ENCODE data around the gene CDKL5. TPM values are rescaled to one million over a fixed set of nuclear protein-coding genes. Genes with fewer than 3 reads are reported as not detected.

Gene CDKL5
- total and polyA plus RNA-seq, 7 donors, result 0.42 to 3.8 (median 1.6) TPM

- no peak overlapping the region for H3K27ac ChIP-seq
- H3K4me3 ChIP-seq, result no peak overlapping the region
- no peaks in the 10 kb centered on the region for H3K36me3 ChIP-seq (ENCODE audit: insufficient read depth in 1 of 2, low read depth in 1 of 2)
- 96 to 97% (median 97%) methylated on average over 2 of the region's 2 CpGs for WGBS, 3 donors
- H3K27me3 ChIP-seq (ENCODE audit: insufficient read depth in 3 of 3, low read length in 2 of 3), result no peaks in the 10 kb centered on the region
- intact Hi-C loops (cut with DNase I), result no loop called here
- DNase-seq (no peak), ATAC-seq (no peak)
- no peak for TF ChIP-seq CTCF (IDR thresholded peaks at IDR 0.05)
- no peaks in the 10 kb centered on the region for H3K9me3 ChIP-seq
- H3K4me1 ChIP-seq, result no peaks in the 10 kb centered on the region
Observed at GRCh38 chrX:18619288-18619687, 193.9 kb downstream of the CDKL5 start.

- Histone ChIP-seq H3K36me3 (ENCODE audit: insufficient read depth in 1 of 2, low read depth in 1 of 2) (no peaks in the 10 kb centered on the region), H3K4me1 (no peaks in the 10 kb centered on the region), H3K9me3 (no peaks in the 10 kb centered on the region), H3K4me3 (no peak overlapping the region), H3K27me3 (ENCODE audit: insufficient read depth in 3 of 3, low read length in 2 of 3) (no peaks in the 10 kb centered on the region), H3K27ac (no peak overlapping the region)
- DNase-seq (no peak), ATAC-seq (no peak)
- intact Hi-C loops (cut with DNase I), result no loop called here
- WGBS, 3 donors, result 83 to 96% (median 95%) methylated on average over 8 of the region's 8 CpGs
- no peak for TF ChIP-seq CTCF (IDR thresholded peaks at IDR 0.05)
Observed at GRCh38 chrX:18620349-18620748, 194.9 kb downstream of the CDKL5 start.

GRCh38 chrX:18624599-18624998 is 199.2 kb downstream of the CDKL5 start:
- Histone ChIP-seq H3K4me1 (no peaks in the 10 kb centered on the region), H3K4me3 (no peak overlapping the region), H3K36me3 (ENCODE audit: insufficient read depth in 1 of 2, low read depth in 1 of 2) (no peaks in the 10 kb centered on the region), H3K27ac (no peak overlapping the region), H3K9me3 (no peaks in the 10 kb centered on the region), H3K27me3 (ENCODE audit: insufficient read depth in 3 of 3, low read length in 2 of 3) (no peaks in the 10 kb centered on the region)
- ATAC-seq (no peak), DNase-seq (no peak)
- TF ChIP-seq CTCF (IDR thresholded peaks at IDR 0.05), result no peak
- WGBS, 3 donors, result 84 to 97% (median 95%) methylated on average over 2 of the region's 2 CpGs
- intact Hi-C loops (cut with DNase I), result no loop called here

- Histone ChIP-seq H3K9me3 (no peaks in the 10 kb centered on the region), H3K27me3 (ENCODE audit: insufficient read depth in 3 of 3, low read length in 2 of 3) (no peaks in the 10 kb centered on the region), H3K4me3 (no peak overlapping the region), H3K36me3 (ENCODE audit: insufficient read depth in 1 of 2, low read depth in 1 of 2) (no peaks in the 10 kb centered on the region), H3K4me1 (no peaks in the 10 kb centered on the region), H3K27ac (no peak overlapping the region)
- TF ChIP-seq CTCF (IDR thresholded peaks at IDR 0.05), result no peak
- ATAC-seq (no peak), DNase-seq (no peak)
- 84 to 94% (median 92%) methylated on average over 8 of the region's 8 CpGs for WGBS, 3 donors
- intact Hi-C loops (cut with DNase I), result no loop called here
Observed at GRCh38 chrX:18630934-18631333, 205.5 kb downstream of the CDKL5 start.

- ATAC-seq (no peak), DNase-seq (no peak)
- TF ChIP-seq CTCF (IDR thresholded peaks at IDR 0.05), result no peak
- WGBS, 3 donors, result 74 to 90% (median 89%) methylated on average over 2 of the region's 2 CpGs
- Histone ChIP-seq H3K4me1 (no peaks in the 10 kb centered on the region), H3K36me3 (ENCODE audit: insufficient read depth in 1 of 2, low read depth in 1 of 2) (no peaks in the 10 kb centered on the region), H3K27ac (no peak overlapping the region), H3K4me3 (no peak overlapping the region), H3K27me3 (ENCODE audit: insufficient read depth in 3 of 3, low read length in 2 of 3) (no peaks in the 10 kb centered on the region), H3K9me3 (no peaks in the 10 kb centered on the region)
- intact Hi-C loops (cut with DNase I), result no loop called here
Observed at GRCh38 chrX:18638398-18638797, 213.0 kb downstream of the CDKL5 start.
